Stimulated activated CD8-positive, alpha-beta memory T cell treated with anti-CD3 and anti-CD28 coated beads, Interleukin-12 subunit alpha, Interleukin-12 subunit beta, amount 100 ng/mL, for 4 hours (primary cell): ENCODE data around the gene DEDD2.
A peak's percentile ranks its signal among the peaks of the same experiment; 100 is the strongest.

Experiments used
- DNase-seq: peaks from one replicate; pipeline ENCODE4 v3.0.0-alpha.2; 2020; ENCODE audit warnings: low read depth

The DEDD2 gene

GRCh38 chr19:42226886-42227285 is 9.4 kb upstream of the DEDD2 start:
- DNase-seq: no peak

GRCh38 chr19:42225718-42226292 is 8.3 kb upstream of the DEDD2 start:
- no peak for DNase-seq

GRCh38 chr19:42224940-42225717 is 7.7 kb upstream of the DEDD2 start:
- no peak for DNase-seq

GRCh38 chr19:42220751-42221097 is 3.2 kb upstream of the DEDD2 start:
- DNase-seq: no peak

GRCh38 chr19:42219812-42220750 is 2.6 kb upstream of the DEDD2 start, which contains the start of gene ZNF526:
ZNF526 (plus strand) TSS chr19:42220312; CDS start chr19:42224404, 4,092 bp downstream.
- peak; percentile 94 for DNase-seq

- DNase-seq: no peak
Observed at GRCh38 chr19:42216653-42217519, 591 bp downstream of the DEDD2 start.

- DNase-seq: no peak
Observed at GRCh38 chr19:42214810-42215485, 2.5 kb downstream of the DEDD2 start.

GRCh38 chr19:42212886-42213285 is 4.6 kb downstream of the DEDD2 start:
- no peak for DNase-seq

GRCh38 chr19:42208612-42209011 is 8.9 kb downstream of the DEDD2 start:
- DNase-seq: no peak

GRCh38 chr19:42207767-42208271 is 9.7 kb downstream of the DEDD2 start:
- no peak for DNase-seq

GRCh38 chr19:42206871-42207755 is 10.4 kb downstream of the DEDD2 start:
- no peak for DNase-seq

GRCh38 chr19:42204664-42205063 is 12.8 kb downstream of the DEDD2 start:
- DNase-seq: no peak

GRCh38 chr19:42203700-42204099 is 13.8 kb downstream of the DEDD2 start:
- no peak for DNase-seq

- no peak for DNase-seq
Observed at GRCh38 chr19:42202290-42202880, 15.1 kb downstream of the DEDD2 start.

GRCh38 chr19:42201489-42202289 is 15.8 kb downstream of the DEDD2 start:
- DNase-seq: no peak

GRCh38 chr19:42200116-42200715 is 17.3 kb downstream of the DEDD2 start:
- DNase-seq: no peak

GRCh38 chr19:42199440-42200115 is 17.9 kb downstream of the DEDD2 start:
- no peak for DNase-seq
